OCI-LY7 (cell line): Measurements from ENCODE around the gene ARHGAP45. TPM values are rescaled to one million over a fixed set of nuclear protein-coding genes. Genes with fewer than 3 reads are reported as not detected.

ENCODE experiments used
- BruUV-seq: library from RNA; stranded (reverse); fragments of 400-500 nt; replicated peaks from 2 replicates; lab custom pipeline; 2021; lab: Mats Ljungman, UMichigan
- CTCF ChIA-PET: fragments of 300-600 bp; sonication (Branson Sonifier 250); formaldehyde crosslinking; loops from one replicate; lab custom pipeline; 2022; ENCODE audit warnings: antibody characterized with exemption; ENCODE audit not compliant: unreplicated experiment; lab: Charles Lee
- POLR2A ChIA-PET: fragments of 300-600 bp; sonication (Branson Sonifier 250); formaldehyde crosslinking; loops from one replicate; lab custom pipeline; 2022; ENCODE audit warnings: antibody characterized with exemption; lab: Charles Lee
- DNase-seq: peaks from one replicate; pipeline ENCODE4 v3.0.0-alpha.2; 2015; ENCODE audit warnings: low spot score
- H2AFZ ChIP-seq: fragments of 200-600 bp; sonication (generic), shearing (Covaris generic); 2 replicates; pipeline ENCODE4 v1.6.1; 2014; ENCODE audit warnings: mild to moderate bottlenecking, antibody characterized with exemption, low read length, moderate library complexity
- H3K27ac ChIP-seq: fragments of 200-600 bp; sonication (generic); 2 replicates; pipeline ENCODE4 v1.5.1; 2014; ENCODE audit warnings: mixed run types, low read depth, mild to moderate bottlenecking, moderate library complexity, low read length, inconsistent platforms; ENCODE audit not compliant: poor library complexity, severe bottlenecking
- H3K36me3 ChIP-seq: fragments of 200-600 bp; sonication (generic); 2 replicates; pipeline ENCODE4 v1.6.1; 2014; ENCODE audit warnings: mild to moderate bottlenecking, antibody characterized with exemption, low read length, moderate library complexity, mixed read lengths; ENCODE audit not compliant: insufficient read depth
- H3K4me1 ChIP-seq: fragments of 200-600 bp; sonication (generic); 2 replicates; pipeline ENCODE4 v1.5.1; 2014; ENCODE audit warnings: mild to moderate bottlenecking, low read length; ENCODE audit not compliant: insufficient read depth, poor library complexity, severe bottlenecking
- H3K4me2 ChIP-seq: fragments of 200-600 bp; sonication (generic); 2 replicates; pipeline ENCODE4 v1.6.1; 2014; ENCODE audit warnings: mild to moderate bottlenecking, low read length
- H3K4me3 ChIP-seq: fragments of 200-600 bp; sonication (generic); 2 replicates; pipeline ENCODE4 v1.5.1; 2014; ENCODE audit warnings: mild to moderate bottlenecking, low read depth, low read length; ENCODE audit not compliant: poor library complexity, severe bottlenecking
- H3K79me2 ChIP-seq: fragments of 200-600 bp; sonication (generic); 2 replicates; pipeline ENCODE4 v1.6.1; 2016; ENCODE audit warnings: low read depth, mild to moderate bottlenecking, low read length, moderate library complexity, mixed read lengths; ENCODE audit not compliant: insufficient read depth
- H3K9me2 ChIP-seq: fragments of 200-600 bp; sonication (generic); 2 replicates; pipeline ENCODE4 v1.6.1; 2016; ENCODE audit warnings: mild to moderate bottlenecking, low read length, mixed read lengths; ENCODE audit not compliant: insufficient read depth
- H3K9me3 ChIP-seq: fragments of 200-600 bp; sonication (generic); 2 replicates; pipeline ENCODE4 v1.6.1; 2014; ENCODE audit warnings: mild to moderate bottlenecking, mixed run types, low read length, mixed read lengths
- H4K20me1 ChIP-seq: fragments of 200-600 bp; sonication (generic); 2 replicates; pipeline ENCODE4 v1.6.1; 2014; ENCODE audit warnings: mild to moderate bottlenecking, antibody characterized with exemption, low read length, moderate library complexity, mixed read lengths; ENCODE audit not compliant: insufficient read depth
- EZH2phosphoT487 ChIP-seq: fragments of 200-600 bp; sonication (generic); IDR thresholded peaks from 2 replicates; pipeline ENCODE4 v1.6.1; 2018; ENCODE audit warnings: low read depth, borderline replicate concordance, mild to moderate bottlenecking, mixed run types, antibody characterized with exemption, low read length, moderate library complexity, mixed read lengths
- intact Hi-C: fragments of 100-400 bp; cut with micrococcal nuclease; formaldehyde crosslinking; loops from one replicate; pipeline ENCODE4 v1.10.0; 2022; ENCODE audit not compliant: unreplicated experiment
- total RNA-seq, 2 experiments: library from RNA; depleted of rRNA in 1 of 2; stranded (reverse); fragments of >200 nt in 1 of 2; shearing (Covaris generic) in 1 of 2; gene quantifications; 2 replicates each; pipeline ENCODE4 v1.2.3, GENCODE V29; 2014 to 2022
- TF ChIP-seq, protein P1 (sequence below): fragments of 200-600 bp; sonication (generic); conservative IDR thresholded peaks from 2 replicates; pipeline ENCODE4 v1.5.1; 2014; ENCODE audit warnings: mild to moderate bottlenecking, antibody characterized with exemption, low read length, moderate library complexity, mixed read lengths

The ARHGAP45 gene
- total RNA-seq, 2 experiments from 2014 or later, result 135 to 143 TPM

DNA sequence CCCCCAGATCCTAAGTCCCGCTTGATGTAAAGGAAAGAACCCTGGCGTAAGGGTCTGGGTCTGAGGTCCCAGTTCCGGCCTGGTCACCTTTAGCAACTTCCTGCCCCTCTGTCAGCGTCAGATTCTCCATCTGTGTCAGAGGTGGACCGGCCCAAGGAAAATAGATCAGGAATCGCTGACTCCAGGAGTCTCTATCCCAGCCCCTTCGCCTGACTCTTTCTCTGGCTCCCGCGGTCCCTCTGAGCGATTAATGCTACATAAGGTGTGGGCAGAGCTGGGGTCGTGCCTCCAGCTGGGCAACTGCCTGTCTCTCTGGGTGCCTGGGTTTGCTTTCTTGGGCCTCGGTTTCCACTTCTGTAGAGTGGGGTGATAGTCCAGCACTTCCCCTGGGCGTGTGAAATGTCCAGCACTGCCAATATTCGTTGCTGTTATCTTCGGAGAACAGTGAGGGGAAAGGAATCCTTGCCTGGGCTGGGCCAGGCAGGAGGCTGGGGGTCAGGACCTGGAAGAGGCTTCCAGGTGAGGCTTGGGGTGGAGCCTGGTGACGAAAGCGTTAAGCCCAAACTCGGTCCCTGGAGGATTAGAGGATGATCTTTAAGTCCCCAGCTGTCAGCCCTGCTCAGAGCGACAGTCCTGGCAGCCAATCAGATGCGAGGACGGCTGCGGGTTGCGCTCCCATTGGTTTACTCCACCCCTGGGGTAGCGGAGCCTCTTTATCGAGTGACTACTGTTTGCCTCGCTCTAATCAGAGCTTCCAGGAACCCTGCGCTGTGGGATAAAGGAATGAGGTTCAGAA lies 26.3 kb upstream of the ARHGAP45 start:
- H3K4me1 ChIP-seq, result peaks cover 51% of the 10 kb centered on the region
- CTCF ChIA-PET, result no interaction called here
- TF ChIP-seq EZH2phosphoT487, result no peak
- TF ChIP-seq, protein P1, sequence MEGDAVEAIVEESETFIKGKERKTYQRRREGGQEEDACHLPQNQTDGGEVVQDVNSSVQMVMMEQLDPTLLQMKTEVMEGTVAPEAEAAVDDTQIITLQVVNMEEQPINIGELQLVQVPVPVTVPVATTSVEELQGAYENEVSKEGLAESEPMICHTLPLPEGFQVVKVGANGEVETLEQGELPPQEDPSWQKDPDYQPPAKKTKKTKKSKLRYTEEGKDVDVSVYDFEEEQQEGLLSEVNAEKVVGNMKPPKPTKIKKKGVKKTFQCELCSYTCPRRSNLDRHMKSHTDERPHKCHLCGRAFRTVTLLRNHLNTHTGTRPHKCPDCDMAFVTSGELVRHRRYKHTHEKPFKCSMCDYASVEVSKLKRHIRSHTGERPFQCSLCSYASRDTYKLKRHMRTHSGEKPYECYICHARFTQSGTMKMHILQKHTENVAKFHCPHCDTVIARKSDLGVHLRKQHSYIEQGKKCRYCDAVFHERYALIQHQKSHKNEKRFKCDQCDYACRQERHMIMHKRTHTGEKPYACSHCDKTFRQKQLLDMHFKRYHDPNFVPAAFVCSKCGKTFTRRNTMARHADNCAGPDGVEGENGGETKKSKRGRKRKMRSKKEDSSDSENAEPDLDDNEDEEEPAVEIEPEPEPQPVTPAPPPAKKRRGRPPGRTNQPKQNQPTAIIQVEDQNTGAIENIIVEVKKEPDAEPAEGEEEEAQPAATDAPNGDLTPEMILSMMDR, result no peak
- H3K27ac ChIP-seq, result peak overlapping the region; percentile 97
- H3K4me3 ChIP-seq, result peak overlapping the region; percentile 85
- 0 out of 2 replicates have a peak, but pooled peaks cover 5% of the 10 kb centered on the region for H3K79me2 ChIP-seq
- H3K4me2 ChIP-seq, result peak overlapping the region; percentile 93
- H2AFZ ChIP-seq, result no peak overlapping the region
- DNase-seq, result peak; percentile 98
- H3K9me3 ChIP-seq, result no peaks in the 10 kb centered on the region
- H3K9me2 ChIP-seq, result no peaks in the 10 kb centered on the region
- intact Hi-C loops, result loop anchor here (2.0 kb wide), 1 partner anchor 14 kb away; the partner anchor contains the start of gene CNN2
- H4K20me1 ChIP-seq, result no peaks in the 10 kb centered on the region; the same call in 1 of the 2 replicates
- no TSS peak for BruUV-seq
- POLR2A ChIA-PET, result interaction anchor here (0.8 to 3.2 kb wide), 2 partner anchors 14 to 20 kb away, joined by 5 to 15 read pairs; partner anchors contain the start of genes CNN2, RNU6-2 and TMEM259
- peaks cover 18% of the 10 kb centered on the region for H3K36me3 ChIP-seq

DNA sequence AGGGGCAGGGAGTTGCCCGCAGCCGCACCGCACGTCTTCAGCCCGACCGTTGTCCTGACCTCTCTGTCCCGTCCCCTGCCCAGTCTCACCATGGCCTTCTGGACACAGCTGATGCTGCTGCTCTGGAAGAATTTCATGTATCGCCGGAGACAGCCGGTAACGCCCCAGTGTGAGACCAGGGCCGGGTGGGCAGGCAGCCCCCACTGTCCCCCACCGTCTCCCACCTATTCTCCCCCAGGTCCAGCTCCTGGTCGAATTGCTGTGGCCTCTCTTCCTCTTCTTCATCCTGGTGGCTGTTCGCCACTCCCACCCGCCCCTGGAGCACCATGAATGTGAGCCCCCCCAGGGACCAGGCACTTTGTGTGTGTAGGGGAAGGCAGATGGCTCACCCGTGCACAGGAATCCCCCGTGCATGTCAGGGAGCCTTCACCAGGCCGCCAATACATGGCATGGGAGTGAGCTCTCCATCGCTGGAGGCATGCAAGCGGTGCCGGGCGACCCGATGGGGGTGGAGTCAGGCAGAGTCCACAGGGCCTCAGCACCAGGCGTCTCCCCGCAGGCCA lies 25.6 kb upstream of the ARHGAP45 start:
- TF ChIP-seq, protein P1, result no peak
- no peak for TF ChIP-seq EZH2phosphoT487
- DNase-seq, result no peak
- POLR2A ChIA-PET, result interaction anchor here (0.8 to 3.2 kb wide), 2 partner anchors 15 to 20 kb away, joined by 5 to 15 read pairs; partner anchors contain the start of genes CNN2, RNU6-2 and TMEM259
- Histone ChIP-seq H3K4me2 (peak overlapping the region; percentile 93), H3K4me1 (peaks cover 52% of the 10 kb centered on the region), H3K79me2 (0 out of 2 replicates have a peak, but pooled peaks cover 5% of the 10 kb centered on the region), H2AFZ (no peak overlapping the region), H3K9me3 (no peaks in the 10 kb centered on the region), H3K27ac (no peak overlapping the region), H4K20me1 (no peaks in the 10 kb centered on the region; the same call in 1 of the 2 replicates), H3K4me3 (peak overlapping the region; percentile 85), H3K9me2 (no peaks in the 10 kb centered on the region), H3K36me3 (peaks cover 16% of the 10 kb centered on the region)
- intact Hi-C loops, result loop anchor here (2.0 kb wide), 1 partner anchor 15 kb away; the partner anchor contains the start of gene CNN2
- BruUV-seq, result no TSS peak
- CTCF ChIA-PET, result no interaction called here
